IMR-90 (cell line): ENCODE measurements around the gene TAOK1. TPM values are rescaled to one million over a fixed set of nuclear protein-coding genes. Genes with fewer than 3 reads are reported as not detected.

Experiments used
- ATAC-seq: fragments of 200-7000 bp; cut with Tn5 transposase; 2 replicates; pipeline ENCODE4 v1.9.1; 2020; ENCODE audit warnings: low read depth, mild to moderate bottlenecking, moderate library complexity
- BruUV-seq: library from RNA; stranded (reverse); fragments of 400-500 nt; replicated peaks from 2 replicates; lab custom pipeline; 2021; lab: Mats Ljungman, UMichigan
- CTCF ChIA-PET: fragments of 300-600 bp; formaldehyde crosslinking; extraction: SDS; loops from one replicate; lab custom pipeline; 2021; ENCODE audit warnings: antibody characterized with exemption; lab: Yijun Ruan, JAX
- POLR2A ChIA-PET: fragments of 300-600 bp; sonication (Branson Sonifier 250); formaldehyde crosslinking; loops from one replicate; lab custom pipeline; 2022; ENCODE audit warnings: antibody characterized with exemption; ENCODE audit not compliant: unreplicated experiment; lab: Charles Lee
- DNase-seq: peaks from one replicate; pipeline ENCODE4 v3.0.0; 2013
- H2AFZ ChIP-seq: replicated peaks from 2 replicates; pipeline ENCODE3; 2013; ENCODE audit warnings: low read length, mild to moderate bottlenecking; ENCODE audit not compliant: poor library complexity
- H2AK5ac ChIP-seq: 2 replicates; pipeline ENCODE4 v1.6.1; 2013; ENCODE audit warnings: low read depth, low read length, inconsistent platforms
- H2AK9ac ChIP-seq: replicated peaks from 2 replicates; pipeline ENCODE3; 2013; ENCODE audit warnings: mild to moderate bottlenecking, low read depth, low read length, moderate library complexity; ENCODE audit not compliant: poor library complexity
- H2BK120ac ChIP-seq: 2 replicates; pipeline ENCODE4 v1.6.1; 2013; ENCODE audit warnings: low read depth, low read length, inconsistent platforms
- H2BK15ac ChIP-seq: 3 replicates; pipeline ENCODE4 v1.6.1; 2013; ENCODE audit warnings: low read depth, low read length, inconsistent platforms
- H2BK20ac ChIP-seq: 2 replicates; pipeline ENCODE4 v1.6.1; 2013; ENCODE audit warnings: low read depth, mild to moderate bottlenecking, inconsistent platforms, low read length, moderate library complexity
- H2BK5ac ChIP-seq: 2 replicates; pipeline ENCODE4 v1.6.1; 2013; ENCODE audit warnings: mild to moderate bottlenecking, low read depth, low read length, inconsistent platforms; ENCODE audit not compliant: poor library complexity, severe bottlenecking
- H3K14ac ChIP-seq: replicated peaks from 2 replicates; pipeline ENCODE4 v1.6.1; 2013; ENCODE audit warnings: low read depth, low read length, inconsistent platforms
- H3K18ac ChIP-seq: 2 replicates; pipeline ENCODE4 v1.6.1; 2013; ENCODE audit warnings: low read depth, low read length, control low read depth
- H3K23ac ChIP-seq: 2 replicates; pipeline ENCODE4 v1.6.1; 2013; ENCODE audit warnings: low read depth, low read length, inconsistent platforms
- H3K27ac ChIP-seq: 2 replicates; pipeline ENCODE4 v1.5.1; 2013; ENCODE audit warnings: mild to moderate bottlenecking, control low read depth, low read length; ENCODE audit not compliant: insufficient read depth
- H3K27me3 ChIP-seq: 2 replicates; pipeline ENCODE4 v1.6.1; 2013; ENCODE audit warnings: low read length; ENCODE audit not compliant: control insufficient read depth, insufficient read depth
- H3K36me3 ChIP-seq: 2 replicates; pipeline ENCODE4 v1.6.1; 2013; ENCODE audit warnings: low read length, mixed read lengths; ENCODE audit not compliant: control insufficient read depth, insufficient read depth
- H3K4ac ChIP-seq: 2 replicates; pipeline ENCODE4 v1.6.1; 2013; ENCODE audit warnings: low read depth, low read length, inconsistent platforms
- H3K4me1 ChIP-seq: 2 replicates; pipeline ENCODE4 v1.6.1; 2013; ENCODE audit warnings: low read length, mixed read lengths; ENCODE audit not compliant: control insufficient read depth, insufficient read depth
- H3K4me2 ChIP-seq: 2 replicates; pipeline ENCODE4 v1.6.1; 2013; ENCODE audit warnings: low read depth, mild to moderate bottlenecking, control low read depth, low read length, moderate library complexity
- H3K4me3 ChIP-seq: 2 replicates; pipeline ENCODE4 v1.5.1; 2013; ENCODE audit warnings: low read depth, mild to moderate bottlenecking, control low read depth, low read length, moderate library complexity; ENCODE audit not compliant: insufficient read depth
- H3K56ac ChIP-seq: 2 replicates; pipeline ENCODE4 v1.6.1; 2013; ENCODE audit warnings: low read length, inconsistent platforms; ENCODE audit not compliant: insufficient read depth; ENCODE audit errors: extremely low read depth
- H3K79me1 ChIP-seq, 2 experiments: 2 replicates each; pipeline ENCODE4 v1.6.1; 2013; ENCODE audit warnings: low read length in 2 of 2, inconsistent platforms in 1 of 2, low read depth in 1 of 2
- H3K9ac ChIP-seq: 2 replicates; pipeline ENCODE4 v1.6.1; 2013; ENCODE audit warnings: low read depth, low read length, control low read depth
- H3K9me1 ChIP-seq: 2 replicates; pipeline ENCODE4 v1.6.1; 2013; ENCODE audit warnings: low read length, inconsistent platforms; ENCODE audit not compliant: insufficient read depth
- H3K9me3 ChIP-seq: 2 replicates; pipeline ENCODE4 v1.6.1; 2013; ENCODE audit warnings: low read length; ENCODE audit not compliant: control insufficient read depth, insufficient read depth
- H4K20me1 ChIP-seq: 2 replicates; pipeline ENCODE4 v1.6.1; 2013; ENCODE audit warnings: low read length, inconsistent platforms; ENCODE audit not compliant: insufficient read depth
- H4K5ac ChIP-seq: 2 replicates; pipeline ENCODE4 v1.6.1; 2013; ENCODE audit warnings: mild to moderate bottlenecking, low read depth, low read length, control low read depth
- H4K8ac ChIP-seq, 2 experiments: 2 replicates each; pipeline ENCODE4 v1.6.1; 2013; ENCODE audit warnings: low read depth in 2 of 2, low read length in 2 of 2, control low read depth in 1 of 2, inconsistent platforms in 1 of 2
- H4K91ac ChIP-seq: 2 replicates; pipeline ENCODE4 v1.6.1; 2013; ENCODE audit warnings: low read depth, low read length, inconsistent platforms; ENCODE audit not compliant: insufficient read depth
- BHLHE40 ChIP-seq: fragments of 150-350 bp; IDR thresholded peaks from 2 replicates; pipeline ENCODE4 v1.6.1; 2016; ENCODE audit warnings: mild to moderate bottlenecking, low read depth, low read length
- CEBPB ChIP-seq: IDR thresholded peaks from 2 replicates; pipeline ENCODE4 v1.6.1; 2012; ENCODE audit warnings: low read depth, low read length, improper control_type of control experiment
- CHD1 ChIP-seq: IDR thresholded peaks from 2 replicates; pipeline ENCODE4 v1.6.1; 2012; ENCODE audit warnings: low read depth, low read length, improper control_type of control experiment
- FOS ChIP-seq: fragments of 150-350 bp; IDR thresholded peaks from 2 replicates; pipeline ENCODE4 v1.6.1; 2016; ENCODE audit warnings: low read depth, low read length
- MAFK ChIP-seq: IDR thresholded peaks from 2 replicates; pipeline ENCODE4 v1.6.1; 2012; ENCODE audit warnings: low read depth, low read length, improper control_type of control experiment
- MAZ ChIP-seq: IDR thresholded peaks from 2 replicates; pipeline ENCODE4 v1.6.1; 2012; ENCODE audit warnings: low read depth, mild to moderate bottlenecking, low read length, improper control_type of control experiment, moderate library complexity, borderline replicate concordance
- MXI1 ChIP-seq: IDR thresholded peaks from 2 replicates; pipeline ENCODE4 v1.6.1; 2012; ENCODE audit warnings: low read depth, mild to moderate bottlenecking, low read length, moderate library complexity, borderline replicate concordance
- NFE2L2 ChIP-seq: fragments of 150-350 bp; IDR thresholded peaks from 2 replicates; pipeline ENCODE4 v1.6.1; 2016; ENCODE audit warnings: low read depth, mild to moderate bottlenecking, low read length
- POLR2A ChIP-seq: IDR thresholded peaks from 2 replicates; pipeline ENCODE4 v1.6.1; 2012; ENCODE audit warnings: mild to moderate bottlenecking, low read depth, low read length
- RAD21 ChIP-seq: IDR thresholded peaks from 2 replicates; pipeline ENCODE4 v1.6.1; 2012; ENCODE audit warnings: low read length, improper control_type of control experiment
- RCOR1 ChIP-seq: IDR thresholded peaks from 2 replicates; pipeline ENCODE4 v1.6.1; 2012; ENCODE audit warnings: mild to moderate bottlenecking, low read length, improper control_type of control experiment; ENCODE audit not compliant: insufficient replicate concordance
- RFX5 ChIP-seq: IDR thresholded peaks from 2 replicates; pipeline ENCODE4 v1.8.0; 2012; ENCODE audit warnings: low read depth, mild to moderate bottlenecking, low read length, moderate library complexity
- SMC3 ChIP-seq: fragments of 150-350 bp; IDR thresholded peaks from 2 replicates; pipeline ENCODE4 v1.6.1; 2016; ENCODE audit warnings: low read depth, mild to moderate bottlenecking, antibody characterized with exemption, low read length, moderate library complexity
- WGBS, 2 experiments: methylation state at CpG; one replicate each; pipeline versions ENCODE4 v1.1.5 to v1.1.7; 2013; ENCODE audit warnings: missing lambda C conversion rate in 2 of 2; ENCODE audit not compliant: insufficient read length in 1 of 2; ENCODE audit errors: extremely low coverage in 2 of 2; 5-methylcytosine and 5-hydroxymethylcytosine counted together
- dilution Hi-C: fragments of 300-500 bp; cut with HindIII; formaldehyde crosslinking; loops from one replicate; pipeline ENCODE4 v1.14.3; 2018; ENCODE audit warnings: low sequenced_read_pairs; ENCODE audit not compliant: unreplicated experiment
- in situ Hi-C: fragments of 300-500 bp; cut with MboI; formaldehyde crosslinking; loops from 3 replicates; pipeline ENCODE4 v1.14.3; 2019; ENCODE audit warnings: low sequenced_read_pairs, inconsistent platforms, mixed read lengths
- intact Hi-C: fragments of 100-400 bp; cut with micrococcal nuclease; formaldehyde crosslinking; loops from 2 replicates; pipeline ENCODE4 v1.10.0; 2022
- polyA plus RNA-seq, 3 experiments: library from polyadenylated mRNA; depleted of rRNA; stranded (reverse); fragments of >200 nt; gene quantifications; 2 replicates each; pipeline ENCODE4 v1.2.3, GENCODE V29; 2012; ENCODE audit warnings: low replicate concordance in 1 of 3
- total RNA-seq: library from RNA; depleted of rRNA; stranded (reverse); fragments of >200 nt; gene quantifications from 2 replicates; pipeline ENCODE4 v1.2.3, GENCODE V29; 2012
- TF ChIP-seq, protein P1 (sequence below): fragments of 150-350 bp; IDR thresholded peaks from 2 replicates; pipeline ENCODE4 v1.6.1; 2016; ENCODE audit warnings: low read depth, mild to moderate bottlenecking, low read length, moderate library complexity, borderline replicate concordance
- TF ChIP-seq, protein P2 (sequence below): fragments of 150-350 bp; IDR thresholded peaks from 2 replicates; pipeline ENCODE4 v1.6.1; 2017; ENCODE audit warnings: mild to moderate bottlenecking, antibody characterized with exemption, low read length, low read depth
- TF ChIP-seq, protein P3 (sequence below): conservative IDR thresholded peaks from 2 replicates; pipeline ENCODE4 v1.5.1; 2012; ENCODE audit warnings: mild to moderate bottlenecking, low read depth, low read length, improper control_type of control experiment

The TAOK1 gene
- total and polyA plus RNA-seq, 2 of the 4 experiments (the other 2 are of a cell fraction): 9.8 to 91.8 TPM

DNA sequence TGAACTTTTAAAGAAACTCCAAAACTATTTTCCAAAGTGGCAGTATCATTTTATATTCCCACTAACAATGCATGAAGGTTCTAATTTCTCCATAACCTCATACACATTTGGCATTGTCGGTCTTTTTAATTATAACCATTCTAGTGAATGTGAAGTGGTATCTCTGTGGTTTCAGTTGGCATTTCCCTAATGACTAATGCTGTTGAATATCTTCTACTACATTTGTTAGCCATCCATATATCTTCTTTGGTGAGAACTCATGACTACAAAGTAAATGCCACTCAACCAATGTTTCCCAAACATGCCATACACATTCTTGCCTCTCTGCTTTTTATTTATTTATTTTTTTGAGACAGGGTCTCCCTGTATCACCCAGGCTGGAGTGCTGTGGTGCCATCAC lies 31.7 kb upstream of the TAOK1 start:
- no peak overlapping the region for H2AK5ac ChIP-seq
- H3K79me1 ChIP-seq: no peaks in the 10 kb centered on the region
- H2AFZ ChIP-seq: no peak overlapping the region
- H2AK9ac ChIP-seq: no peak overlapping the region
- TF ChIP-seq MAZ: no peak
- TF ChIP-seq, protein P1, sequence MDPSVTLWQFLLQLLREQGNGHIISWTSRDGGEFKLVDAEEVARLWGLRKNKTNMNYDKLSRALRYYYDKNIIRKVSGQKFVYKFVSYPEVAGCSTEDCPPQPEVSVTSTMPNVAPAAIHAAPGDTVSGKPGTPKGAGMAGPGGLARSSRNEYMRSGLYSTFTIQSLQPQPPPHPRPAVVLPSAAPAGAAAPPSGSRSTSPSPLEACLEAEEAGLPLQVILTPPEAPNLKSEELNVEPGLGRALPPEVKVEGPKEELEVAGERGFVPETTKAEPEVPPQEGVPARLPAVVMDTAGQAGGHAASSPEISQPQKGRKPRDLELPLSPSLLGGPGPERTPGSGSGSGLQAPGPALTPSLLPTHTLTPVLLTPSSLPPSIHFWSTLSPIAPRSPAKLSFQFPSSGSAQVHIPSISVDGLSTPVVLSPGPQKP: no peak
- no peak for TF ChIP-seq MAFK
- no peak for TF ChIP-seq RAD21
- TF ChIP-seq FOS: no peak
- TF ChIP-seq NFE2L2: no peak
- TF ChIP-seq RCOR1: no peak
- no peak for TF ChIP-seq SMC3
- TF ChIP-seq CHD1: no peak
- TF ChIP-seq CEBPB: no peak
- TF ChIP-seq, protein P2, sequence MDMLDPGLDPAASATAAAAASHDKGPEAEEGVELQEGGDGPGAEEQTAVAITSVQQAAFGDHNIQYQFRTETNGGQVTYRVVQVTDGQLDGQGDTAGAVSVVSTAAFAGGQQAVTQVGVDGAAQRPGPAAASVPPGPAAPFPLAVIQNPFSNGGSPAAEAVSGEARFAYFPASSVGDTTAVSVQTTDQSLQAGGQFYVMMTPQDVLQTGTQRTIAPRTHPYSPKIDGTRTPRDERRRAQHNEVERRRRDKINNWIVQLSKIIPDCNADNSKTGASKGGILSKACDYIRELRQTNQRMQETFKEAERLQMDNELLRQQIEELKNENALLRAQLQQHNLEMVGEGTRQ: no peak
- TF ChIP-seq, protein P3, sequence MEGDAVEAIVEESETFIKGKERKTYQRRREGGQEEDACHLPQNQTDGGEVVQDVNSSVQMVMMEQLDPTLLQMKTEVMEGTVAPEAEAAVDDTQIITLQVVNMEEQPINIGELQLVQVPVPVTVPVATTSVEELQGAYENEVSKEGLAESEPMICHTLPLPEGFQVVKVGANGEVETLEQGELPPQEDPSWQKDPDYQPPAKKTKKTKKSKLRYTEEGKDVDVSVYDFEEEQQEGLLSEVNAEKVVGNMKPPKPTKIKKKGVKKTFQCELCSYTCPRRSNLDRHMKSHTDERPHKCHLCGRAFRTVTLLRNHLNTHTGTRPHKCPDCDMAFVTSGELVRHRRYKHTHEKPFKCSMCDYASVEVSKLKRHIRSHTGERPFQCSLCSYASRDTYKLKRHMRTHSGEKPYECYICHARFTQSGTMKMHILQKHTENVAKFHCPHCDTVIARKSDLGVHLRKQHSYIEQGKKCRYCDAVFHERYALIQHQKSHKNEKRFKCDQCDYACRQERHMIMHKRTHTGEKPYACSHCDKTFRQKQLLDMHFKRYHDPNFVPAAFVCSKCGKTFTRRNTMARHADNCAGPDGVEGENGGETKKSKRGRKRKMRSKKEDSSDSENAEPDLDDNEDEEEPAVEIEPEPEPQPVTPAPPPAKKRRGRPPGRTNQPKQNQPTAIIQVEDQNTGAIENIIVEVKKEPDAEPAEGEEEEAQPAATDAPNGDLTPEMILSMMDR: no peak
- TF ChIP-seq BHLHE40: no peak
- no peak for TF ChIP-seq RFX5
- TF ChIP-seq POLR2A: no peak
- TF ChIP-seq MXI1: no peak
- no peak overlapping the region for H4K5ac ChIP-seq
- no peaks in the 10 kb centered on the region; the same call in 1 of the 2 replicates for H3K4me1 ChIP-seq
- no peak overlapping the region for H3K4ac ChIP-seq
- H3K27me3 ChIP-seq: 0 out of 2 replicates have a peak, but pooled peaks cover 2% of the 10 kb centered on the region
- no peak overlapping the region for H4K8ac ChIP-seq
- in situ Hi-C loops (no loop called here), dilution Hi-C loops (no loop called here), intact Hi-C loops (loop anchor here (5.0 kb wide), 1 partner anchor 66 kb away; the partner anchor contains the start of gene NUFIP2)
- no peak overlapping the region for H2BK20ac ChIP-seq
- DNase-seq (no peak), ATAC-seq (no peak)
- H2BK5ac ChIP-seq: no peak overlapping the region
- no peak overlapping the region for H3K23ac ChIP-seq
- H3K4me3 ChIP-seq: no peak overlapping the region
- WGBS, 2 experiments: no CpG with 5 or more reads among the region's 1 CpG
- H2BK120ac ChIP-seq: no peak overlapping the region
- H3K9ac ChIP-seq: no peak overlapping the region
- H4K20me1 ChIP-seq: no peaks in the 10 kb centered on the region
- H3K56ac ChIP-seq: no peak overlapping the region
- no peak overlapping the region for H3K4me2 ChIP-seq
- H3K9me1 ChIP-seq: no peaks in the 10 kb centered on the region
- no TSS peak for BruUV-seq
- H4K91ac ChIP-seq: no peak overlapping the region
- CTCF ChIA-PET: no interaction called here
- no peaks in the 10 kb centered on the region for H3K9me3 ChIP-seq
- no peak overlapping the region for H2BK15ac ChIP-seq
- no peak overlapping the region for H3K27ac ChIP-seq
- no peaks in the 10 kb centered on the region for H3K36me3 ChIP-seq
- POLR2A ChIA-PET: no interaction called here
- no peak overlapping the region for H3K18ac ChIP-seq
- no peak overlapping the region for H3K14ac ChIP-seq
